ENCODE results near the gene CSNK1A1.

GRCh38 chr5:149456597-149457392 lies 94.4 kb downstream of the CSNK1A1 start:
- TF ChIP-seq POLR2A (IDR thresholded peaks at IDR 0.05) (no peak), CTCF (IDR thresholded peaks at IDR 0.05) (no peak)
